Activated T-cell treated with anti-CD3 and anti-CD28 coated beads for 48 hours (primary cell): ENCODE measurements around the gene RLF.
A peak's percentile ranks its signal among the peaks of the same experiment; 100 is the strongest.
"Not testable (repeated sequence)": the region's sequence is repeated elsewhere in the genome, so short reads cannot be mapped to it uniquely, and the experiment has no call there.

Experiments
- DNase-seq: peaks from one replicate; pipeline ENCODE4 v3.0.0-alpha.2; 2020; ENCODE audit warnings: low read depth

RLF gene

GRCh38 chr1:40162753-40163441, 1.7 kb downstream of the RLF start:
- no peak for DNase-seq

- DNase-seq, result no peak
Measured at GRCh38 chr1:40167317-40167716, 6.1 kb downstream of the RLF start.

GRCh38 chr1:40171036-40171435, 9.8 kb downstream of the RLF start:
- no peak for DNase-seq

- no peak for DNase-seq
Measured at GRCh38 chr1:40174788-40175187, 13.6 kb downstream of the RLF start.

- DNase-seq, result not testable (repeated sequence)
Measured at GRCh38 chr1:40176989-40177388, 15.8 kb downstream of the RLF start.

GRCh38 chr1:40178200-40178599, 17.0 kb downstream of the RLF start:
- no peak for DNase-seq

- no peak for DNase-seq
Measured at GRCh38 chr1:40179496-40180089, 18.4 kb downstream of the RLF start.

- no peak for DNase-seq
Measured at GRCh38 chr1:40183055-40183710, 22.0 kb downstream of the RLF start.

- DNase-seq, result no peak
Measured at GRCh38 chr1:40184193-40184592, 23.0 kb downstream of the RLF start.

GRCh38 chr1:40185951-40186864, 25.0 kb downstream of the RLF start:
- peak; percentile 52 for DNase-seq

GRCh38 chr1:40187399-40187798, 26.2 kb downstream of the RLF start:
- DNase-seq, result no peak

GRCh38 chr1:40194639-40195038, 33.5 kb downstream of the RLF start:
- DNase-seq, result not testable (repeated sequence)

GRCh38 chr1:40197656-40198055, 36.5 kb downstream of the RLF start:
- DNase-seq, result no peak

GRCh38 chr1:40199126-40199525, 37.9 kb downstream of the RLF start:
- DNase-seq, result no peak

GRCh38 chr1:40204856-40205255, 43.7 kb downstream of the RLF start:
- DNase-seq, result no peak

GRCh38 chr1:40210511-40211204, 49.5 kb downstream of the RLF start:
- DNase-seq, result no peak

- DNase-seq, result no peak
Measured at GRCh38 chr1:40218333-40218732, 57.1 kb downstream of the RLF start.

- not testable (repeated sequence) for DNase-seq
Measured at GRCh38 chr1:40221471-40221905, 60.3 kb downstream of the RLF start.

- DNase-seq, result no peak
Measured at GRCh38 chr1:40221977-40222772, 61.0 kb downstream of the RLF start.

- no peak for DNase-seq
Measured at GRCh38 chr1:40224040-40224439, 62.9 kb downstream of the RLF start.

GRCh38 chr1:40226192-40226591, 65.0 kb downstream of the RLF start:
- no peak for DNase-seq
